Fibroblast of lung (primary cell): ENCODE measurements around the gene TMEM235. TPM values are rescaled to one million over a fixed set of nuclear protein-coding genes. Genes with fewer than 3 reads are reported as not detected.

Experiments used
- DNase-seq, 2 donors: peaks; one replicate each; pipeline versions ENCODE4 v3.0.0 to v3.0.0-alpha.2; 2010; ENCODE audit warnings: low read depth in 2 of 2
- H2AFZ ChIP-seq: 2 replicates; pipeline ENCODE4 v1.5.1; 2012; ENCODE audit warnings: low read length, control low read depth, inconsistent platforms
- H3K27ac ChIP-seq: 2 replicates; pipeline ENCODE4 v1.5.1; 2011; ENCODE audit warnings: low read length, control low read depth; ENCODE audit not compliant: insufficient read depth
- H3K27me3 ChIP-seq: 2 replicates; pipeline ENCODE4 v1.5.1; 2011; ENCODE audit warnings: mild to moderate bottlenecking, low read length; ENCODE audit not compliant: control insufficient read depth, insufficient read depth
- H3K36me3 ChIP-seq: 2 replicates; pipeline ENCODE4 v1.5.1; 2011; ENCODE audit warnings: low read length; ENCODE audit not compliant: control insufficient read depth, insufficient read depth
- H3K4me1 ChIP-seq: 2 replicates; pipeline ENCODE4 v1.5.1; 2011; ENCODE audit warnings: low read length; ENCODE audit not compliant: control insufficient read depth, insufficient read depth; ENCODE audit errors: extremely low read depth
- H3K4me2 ChIP-seq: 2 replicates; pipeline ENCODE4 v1.5.1; 2011; ENCODE audit warnings: low read length, control low read depth; ENCODE audit not compliant: insufficient read depth; ENCODE audit errors: extremely low read depth
- H3K4me3 ChIP-seq, 4 experiments: fragments of 200-600 bp in 1 of 4; sonication (generic) in 1 of 4; replicated peaks in 1 of 4; 2 replicates each; pipeline ENCODE4 v1.5.1; 2011 to 2016; ENCODE audit warnings: low read length in 4 of 4, low read depth in 3 of 4, mild to moderate bottlenecking in 3 of 4, control low read depth in 2 of 4, inconsistent platforms in 1 of 4, mixed read lengths in 1 of 4; ENCODE audit not compliant: insufficient read depth in 1 of 4; ENCODE audit errors: control extremely low read depth in 1 of 4
- H3K79me2 ChIP-seq: 2 replicates; pipeline ENCODE4 v1.5.1; 2012; ENCODE audit warnings: mild to moderate bottlenecking, low read length, inconsistent platforms; ENCODE audit not compliant: control insufficient read depth, insufficient read depth
- H3K9ac ChIP-seq: 2 replicates; pipeline ENCODE4 v1.5.1; 2011; ENCODE audit warnings: mild to moderate bottlenecking, low read length, control low read depth; ENCODE audit not compliant: insufficient read depth
- H3K9me3 ChIP-seq: 2 replicates; pipeline ENCODE4 v1.5.1; 2012; ENCODE audit warnings: low read depth, low read length; ENCODE audit not compliant: control insufficient read depth, insufficient read depth
- H4K20me1 ChIP-seq: 2 replicates; pipeline ENCODE4 v1.5.1; 2011; ENCODE audit warnings: low read length; ENCODE audit not compliant: control insufficient read depth, insufficient read depth; ENCODE audit errors: extremely low read depth
- CTCF ChIP-seq, 2 donors: IDR thresholded peaks in 1 of 2; conservative IDR thresholded peaks in 1 of 2; 1 replicate in 1 of 2; 2 replicates in 1 of 2; pipeline ENCODE4 v1.5.1; 2011 to 2012; ENCODE audit warnings: low read length in 2 of 2, control low read depth in 1 of 2, inconsistent platforms in 1 of 2, low read depth in 1 of 2, mild to moderate bottlenecking in 1 of 2
- EZH2 ChIP-seq: IDR thresholded peaks from 2 replicates; pipeline ENCODE4 v1.5.1; 2012; ENCODE audit warnings: low read length, control low read depth, mild to moderate bottlenecking; ENCODE audit errors: missing control alignments
- polyA plus RNA-seq, 2 donors: library from polyadenylated mRNA; depleted of rRNA in 1 of 2; stranded (reverse) in 1 of 2; unstranded in 1 of 2; fragments of >200 nt; gene quantifications; 2 replicates each; pipeline ENCODE4 v1.2.1, GENCODE V29; 2011 to 2012; ENCODE audit warnings: missing spikeins in 1 of 2
- total RNA-seq: library from RNA; depleted of rRNA; stranded (reverse); fragments of >200 nt; gene quantifications from 2 replicates; pipeline ENCODE4 v1.2.1, GENCODE V29; 2014

TMEM235 gene
- total and polyA plus RNA-seq, 2 donors (not counting 1 experiment from before 2014, with no cell fraction given), result not detected

GRCh38 chr17:78289004-78289403, 57.6 kb downstream of the TMEM235 start:
- H3K4me1 ChIP-seq, result peaks cover 5% of the 10 kb centered on the region
- no peak overlapping the region for H3K9ac ChIP-seq
- no peak for TF ChIP-seq CTCF (conservative IDR thresholded peaks at IDR 0.05 in 1 of 2, IDR thresholded peaks at IDR 0.05 in 1 of 2; ENCODE audit: low read depth in 1 of 2, low read length in 2 of 2)
- TF ChIP-seq EZH2, result no peak
- no peak for DNase-seq
- no peak overlapping the region for H3K4me3 ChIP-seq
- H3K79me2 ChIP-seq, result no peaks in the 10 kb centered on the region
- H3K9me3 ChIP-seq, result no peaks in the 10 kb centered on the region
- no peaks in the 10 kb centered on the region for H4K20me1 ChIP-seq
- no peak overlapping the region for H3K4me2 ChIP-seq
- H2AFZ ChIP-seq, result no peak overlapping the region
- H3K27me3 ChIP-seq, result no peaks in the 10 kb centered on the region
- H3K36me3 ChIP-seq, result no peaks in the 10 kb centered on the region
- no peak overlapping the region for H3K27ac ChIP-seq

GRCh38 chr17:78289802-78290363, 58.5 kb downstream of the TMEM235 start:
- no peaks in the 10 kb centered on the region for H3K79me2 ChIP-seq
- no peaks in the 10 kb centered on the region for H4K20me1 ChIP-seq
- H3K4me1 ChIP-seq, result peaks cover 5% of the 10 kb centered on the region
- H3K9ac ChIP-seq, result no peak overlapping the region
- H3K4me2 ChIP-seq, result no peak overlapping the region
- H2AFZ ChIP-seq, result no peak overlapping the region
- no peaks in the 10 kb centered on the region for H3K27me3 ChIP-seq
- H3K27ac ChIP-seq, result no peak overlapping the region
- H3K9me3 ChIP-seq, result no peaks in the 10 kb centered on the region
- peak; percentile 87 to 95 for DNase-seq
- H3K36me3 ChIP-seq, result no peaks in the 10 kb centered on the region
- peak; percentile 81 to 84 for TF ChIP-seq CTCF (conservative IDR thresholded peaks at IDR 0.05 in 1 of 2, IDR thresholded peaks at IDR 0.05 in 1 of 2; ENCODE audit: low read depth in 1 of 2, low read length in 2 of 2)
- no peak for TF ChIP-seq EZH2
- H3K4me3 ChIP-seq, result no peak overlapping the region

Other genes with a start within 250 kb of the TMEM235 start
- 0.17 and 0.26 TPM in 2 replicates for gene TMC6, start 102.9 kb upstream of the TMEM235 start, total RNA-seq
- 1.3 TPM in 1 of 2 replicates, not detected in the other for gene TMC6, start 102.9 kb upstream of the TMEM235 start, polyA plus RNA-seq
- gene TMC8, start 100.9 kb upstream of the TMEM235 start, total RNA-seq, result not detected in 2 replicates
- 0.02 TPM in 1 of 2 replicates, not detected in the other for gene TMC8, start 100.9 kb upstream of the TMEM235 start, polyA plus RNA-seq
- not detected in 2 replicates for gene C17orf99, start 85.2 kb upstream of the TMEM235 start, total RNA-seq
- gene C17orf99, start 85.2 kb upstream of the TMEM235 start, polyA plus RNA-seq, result not detected in 2 replicates
- gene SYNGR2, start 63.0 kb upstream of the TMEM235 start, total RNA-seq, result 9.5 and 15.5 TPM in 2 replicates
- 23.8 and 25.0 TPM in 2 replicates for gene SYNGR2, start 63.0 kb upstream of the TMEM235 start, polyA plus RNA-seq
- gene TK1, start 44.6 kb upstream of the TMEM235 start, total RNA-seq, result 7.7 and 69.2 TPM in 2 replicates
- 40.6 and 138 TPM in 2 replicates for gene TK1, start 44.6 kb upstream of the TMEM235 start, polyA plus RNA-seq
- gene AFMID, start 44.3 kb upstream of the TMEM235 start, total RNA-seq, result 24.1 and 29.2 TPM in 2 replicates
- 20.9 and 28.1 TPM in 2 replicates for gene AFMID, start 44.3 kb upstream of the TMEM235 start, polyA plus RNA-seq
- 3.6 and 28.6 TPM in 2 replicates for gene BIRC5, start 17.4 kb upstream of the TMEM235 start, total RNA-seq
- gene BIRC5, start 17.4 kb upstream of the TMEM235 start, polyA plus RNA-seq, result 11.1 and 55.0 TPM in 2 replicates
- gene SOCS3, start 128.4 kb downstream of the TMEM235 start, total RNA-seq, result 163 and 185 TPM in 2 replicates
- gene SOCS3, start 128.4 kb downstream of the TMEM235 start, polyA plus RNA-seq, result 52.6 and 87.8 TPM in 2 replicates
- 29.8 and 34.5 TPM in 2 replicates for gene PGS1, start 147.0 kb downstream of the TMEM235 start, total RNA-seq
- 21.7 and 22.4 TPM in 2 replicates for gene PGS1, start 147.0 kb downstream of the TMEM235 start, polyA plus RNA-seq